HepG2 (cell line): ENCODE results near the gene PAPOLA. TPM values are rescaled to one million over a fixed set of nuclear protein-coding genes. Genes with fewer than 3 reads are reported as not detected.
"Not testable (repeated sequence)": the region's sequence is repeated elsewhere in the genome, so short reads cannot be mapped to it uniquely, and the experiment has no call there.

ENCODE experiments used
- ATAC-seq: fragments of 200-7000 bp; cut with Tn5 transposase; 3 replicates; pipeline ENCODE4 v1.9.1; 2020; ENCODE audit warnings: mild to moderate bottlenecking, moderate library complexity
- BruUV-seq: library from RNA; stranded (reverse); fragments of 400-500 nt; replicated peaks from 2 replicates; lab custom pipeline; 2021; lab: Mats Ljungman, UMichigan
- CTCF ChIA-PET: fragments of 300-600 bp; formaldehyde crosslinking; extraction: SDS; loops from one replicate; lab custom pipeline; 2021; ENCODE audit warnings: low total read pairs, inconsistent platforms, low intra/inter-chr PET ratio; lab: Yijun Ruan, JAX
- POLR2A ChIA-PET: fragments of 350-600 bp; sonication (Branson Sonifier 250); formaldehyde crosslinking; loops from one replicate; lab custom pipeline; 2020; ENCODE audit warnings: antibody characterized with exemption, inconsistent platforms; lab: Yijun Ruan, JAX
- DNase-seq: peaks from one replicate; pipeline ENCODE4 v3.0.0-alpha.2; 2015; ENCODE audit warnings: low spot score
- FAIRE-seq: peaks from 3 replicates; lab custom pipeline; 2011; peaks lifted over from hg19 to GRCh38; lab: Jason Lieb, UNC
- H2AFZ ChIP-seq: one replicate; pipeline ENCODE4 v1.6.1; 2011; ENCODE audit warnings: low read length, inconsistent platforms
- H3K27ac ChIP-seq: fragments of 300-600 bp; 3 replicates; pipeline ENCODE4 v1.8.0; 2011; ENCODE audit warnings: mixed run types, mild to moderate bottlenecking, mixed read lengths, low read length, inconsistent platforms; ENCODE audit not compliant: insufficient read depth; ENCODE audit errors: extremely low read length
- H3K27me3 ChIP-seq, 2 experiments: fragments of 200-600 bp in 1 of 2; 2 replicates in 1 of 2; 3 replicates in 1 of 2; pipeline versions ENCODE4 v1.6.0 to v1.8.0; 2011; ENCODE audit warnings: low read length in 2 of 2, mild to moderate bottlenecking in 2 of 2, moderate library complexity in 2 of 2, inconsistent platforms in 1 of 2; ENCODE audit not compliant: insufficient read depth in 2 of 2, control insufficient read depth in 1 of 2
- H3K36me3 ChIP-seq, 2 experiments: fragments of 200-600 bp in 1 of 2; replicated peaks in 1 of 2; 2 replicates in 1 of 2; 3 replicates in 1 of 2; pipeline versions ENCODE4 v1.5.1 to v1.8.0; 2011; ENCODE audit warnings: low read length in 2 of 2, inconsistent platforms in 1 of 2; ENCODE audit not compliant: insufficient read depth in 2 of 2, control insufficient read depth in 1 of 2
- H3K4me1 ChIP-seq: 2 replicates; pipeline ENCODE4 v1.5.1; 2012; ENCODE audit warnings: low read length, inconsistent platforms; ENCODE audit not compliant: insufficient read depth
- H3K4me2 ChIP-seq: 2 replicates; pipeline ENCODE4 v1.6.0; 2011; ENCODE audit warnings: low read depth, low read length, inconsistent platforms
- H3K4me3 ChIP-seq, 3 experiments: fragments of 200-600 bp in 1 of 3; sonication (generic), shearing (Covaris generic) in 1 of 3; replicated peaks in 1 of 3; 2 replicates each; pipeline ENCODE4 v1.5.1; 2011 to 2016; ENCODE audit warnings: low read length in 3 of 3, inconsistent platforms in 2 of 3, low read depth in 2 of 3, mild to moderate bottlenecking in 2 of 3, control low read depth in 1 of 3, mixed read lengths in 1 of 3; ENCODE audit not compliant: insufficient read depth in 1 of 3
- H3K79me2 ChIP-seq: one replicate; pipeline ENCODE4 v1.6.1; 2011; ENCODE audit warnings: low read length, inconsistent platforms; ENCODE audit not compliant: insufficient read depth
- H3K9ac ChIP-seq: 2 replicates; pipeline ENCODE4 v1.6.0; 2011; ENCODE audit warnings: mild to moderate bottlenecking, low read depth, low read length, inconsistent platforms; ENCODE audit not compliant: insufficient read depth
- H3K9me3 ChIP-seq: 2 replicates; pipeline ENCODE4 v1.5.1; 2012; ENCODE audit warnings: mild to moderate bottlenecking, low read length
- H4K20me1 ChIP-seq: 2 replicates; pipeline ENCODE4 v1.6.0; 2011; ENCODE audit warnings: inconsistent platforms, mild to moderate bottlenecking, low read length, moderate library complexity; ENCODE audit not compliant: insufficient read depth
- RBFOX2 ChIP-seq: fragments of 200-400 bp; formaldehyde crosslinking; IDR thresholded peaks from 2 replicates; pipeline ENCODE4 v1.6.1; 2017; ENCODE audit warnings: low read depth, mild to moderate bottlenecking, low read length
- ZNF121 ChIP-seq: sonication (generic); formaldehyde crosslinking; IDR thresholded peaks from 2 replicates; pipeline ENCODE4 v1.5.0; 2020; ENCODE audit warnings: mild to moderate bottlenecking, missing genetic modification reagents
- ZNF251 ChIP-seq: sonication (generic); formaldehyde crosslinking; IDR thresholded peaks from 2 replicates; pipeline ENCODE4 v1.9.0; 2021; ENCODE audit warnings: mild to moderate bottlenecking, missing genetic modification reagents
- ZNF724P ChIP-seq: sonication (generic); formaldehyde crosslinking; IDR thresholded peaks from 2 replicates; pipeline ENCODE4 v1.8.0; 2022; ENCODE audit warnings: missing genetic modification reagents, borderline replicate concordance
- WGBS: methylation state at CpG from one replicate; pipeline ENCODE4 v1.1.6; 2017; ENCODE audit warnings: low lambda C conversion rate; 5-methylcytosine and 5-hydroxymethylcytosine counted together
- in situ Hi-C: cut with HindIII; loops from 2 replicates; pipeline ENCODE4 v1.10.0; 2017; ENCODE audit warnings: low pct_unique_long_range_greater_than_20kb; ENCODE audit not compliant: extremely low pct_ligation_motif_present
- intact Hi-C: fragments of 100-400 bp; cut with micrococcal nuclease; formaldehyde crosslinking; loops from one replicate; pipeline ENCODE4 v1.10.0; 2022; ENCODE audit not compliant: unreplicated experiment
- polyA plus RNA-seq, 8 experiments: library from polyadenylated mRNA; depleted of rRNA in 3 of 8; stranded (reverse) in 7 of 8; unstranded in 1 of 8; fragments of >200 nt; fragmentation: Illumina TruSeq in 4 of 8; extraction: Trizol in 4 of 8; gene quantifications; 2 replicates each; pipeline versions ENCODE4 v1.2.1 to v1.2.3, GENCODE V29; 2011 to 2016; ENCODE audit warnings: low read depth in 4 of 8, missing spikeins in 1 of 8, mixed read lengths in 1 of 8; ENCODE audit not compliant: insufficient read depth in 1 of 8
- total RNA-seq, 5 experiments: library from RNA; depleted of rRNA; stranded (reverse); fragments of >200 nt; fragmentation: Illumina TruSeq; extraction: Trizol; gene quantifications; 2 replicates each; pipeline ENCODE4 v1.2.3, GENCODE V29; 2016; ENCODE audit warnings: low read depth in 1 of 5
- TF ChIP-seq, protein P1 (sequence below): sonication (generic); formaldehyde crosslinking; IDR thresholded peaks from 2 replicates; pipeline ENCODE4 v1.5.0; 2020; ENCODE audit warnings: mild to moderate bottlenecking, missing genetic modification reagents

PAPOLA gene
- total and polyA plus RNA-seq, 2 of the 13 experiments (the other 11 are each of a cell fraction or from before 2014, with no cell fraction given), result 103 to 151 TPM

GRCh38 chr14:96470331-96470730 lies 31.9 kb upstream of the PAPOLA start:
- no peaks in the 10 kb centered on the region for H3K36me3 ChIP-seq
- H3K27ac ChIP-seq, result no peak overlapping the region
- H3K9ac ChIP-seq, result no peak overlapping the region
- H2AFZ ChIP-seq, result no peak overlapping the region
- no peaks in the 10 kb centered on the region for H3K79me2 ChIP-seq
- in situ Hi-C loops, result no loop called here
- intact Hi-C loops, result no loop called here
- no peaks in the 10 kb centered on the region for H4K20me1 ChIP-seq
- H3K4me1 ChIP-seq, result peaks cover 63% of the 10 kb centered on the region
- DNase-seq, result no peak
- ATAC-seq, result no peak
- 29% methylated on average over 4 of the region's 4 CpGs for WGBS
- CTCF ChIA-PET, result no interaction called here
- no peak overlapping the region for H3K4me2 ChIP-seq
- H3K9me3 ChIP-seq, result no peaks in the 10 kb centered on the region
- TF ChIP-seq ZNF724P (CRISPR knock-in tag) (no peak), RBFOX2 (no peak), ZNF251 (CRISPR knock-in tag) (no peak)
- TF ChIP-seq, all 625 proteins: peak for 0
- no TSS peak for BruUV-seq
- no peaks in the 10 kb centered on the region for H3K27me3 ChIP-seq
- POLR2A ChIA-PET, result interaction anchor here (1.4 kb wide), 1 partner anchor 9 kb away, joined by 4 read pairs; no protein-coding TSS in a partner anchor
- no peak for FAIRE-seq
- H3K4me3 ChIP-seq, result no peak overlapping the region

- H3K27me3 ChIP-seq, H2AFZ ChIP-seq, BruUV-seq, H3K27ac ChIP-seq, H3K4me2 ChIP-seq, DNase-seq, CTCF ChIA-PET, in situ Hi-C loops, ATAC-seq, H3K9me3 ChIP-seq, H3K36me3 ChIP-seq, FAIRE-seq, H4K20me1 ChIP-seq, H3K9ac ChIP-seq, intact Hi-C loops, H3K4me3 ChIP-seq, H3K79me2 ChIP-seq: not testable (repeated sequence)
- whole genome bisulfite sequencing, result 80% methylated on average over 4 of the region's 4 CpGs
- POLR2A ChIA-PET, result interaction anchor here (1.4 kb wide), 1 partner anchor 9 kb away, joined by 4 read pairs; no protein-coding TSS in a partner anchor
- H3K4me1 ChIP-seq, result peaks cover 64% of the 10 kb centered on the region
- peak; percentile 63; the same call in 1 of the 2 replicates for TF ChIP-seq ZNF121
- TF ChIP-seq, protein P1, sequence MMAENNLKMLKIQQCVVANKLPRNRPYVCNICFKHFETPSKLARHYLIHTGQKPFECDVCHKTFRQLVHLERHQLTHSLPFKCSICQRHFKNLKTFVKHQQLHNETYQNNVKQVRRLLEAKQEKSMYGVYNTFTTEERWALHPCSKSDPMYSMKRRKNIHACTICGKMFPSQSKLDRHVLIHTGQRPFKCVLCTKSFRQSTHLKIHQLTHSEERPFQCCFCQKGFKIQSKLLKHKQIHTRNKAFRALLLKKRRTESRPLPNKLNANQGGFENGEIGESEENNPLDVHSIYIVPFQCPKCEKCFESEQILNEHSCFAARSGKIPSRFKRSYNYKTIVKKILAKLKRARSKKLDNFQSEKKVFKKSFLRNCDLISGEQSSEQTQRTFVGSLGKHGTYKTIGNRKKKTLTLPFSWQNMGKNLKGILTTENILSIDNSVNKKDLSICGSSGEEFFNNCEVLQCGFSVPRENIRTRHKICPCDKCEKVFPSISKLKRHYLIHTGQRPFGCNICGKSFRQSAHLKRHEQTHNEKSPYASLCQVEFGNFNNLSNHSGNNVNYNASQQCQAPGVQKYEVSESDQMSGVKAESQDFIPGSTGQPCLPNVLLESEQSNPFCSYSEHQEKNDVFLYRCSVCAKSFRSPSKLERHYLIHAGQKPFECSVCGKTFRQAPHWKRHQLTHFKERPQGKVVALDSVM (CRISPR knock-in tag), result 0 out of 2 replicates have a peak, but pooled peaks have one; percentile 23
Measured at GRCh38 chr14:96470967-96471366, 31.2 kb upstream of the PAPOLA start.
